ENCODE results near the gene XPR1. TPM values are rescaled to one million over a fixed set of nuclear protein-coding genes. Genes with fewer than 3 reads are reported as not detected.
"Not testable (repeated sequence)": the region's sequence is repeated elsewhere in the genome, so short reads cannot be mapped to it uniquely, and the experiment has no call there.

The XPR1 gene
- total and polyA plus RNA-seq, 8 donors, result 0.92 to 27.0 (median 4.5) TPM

DNA sequence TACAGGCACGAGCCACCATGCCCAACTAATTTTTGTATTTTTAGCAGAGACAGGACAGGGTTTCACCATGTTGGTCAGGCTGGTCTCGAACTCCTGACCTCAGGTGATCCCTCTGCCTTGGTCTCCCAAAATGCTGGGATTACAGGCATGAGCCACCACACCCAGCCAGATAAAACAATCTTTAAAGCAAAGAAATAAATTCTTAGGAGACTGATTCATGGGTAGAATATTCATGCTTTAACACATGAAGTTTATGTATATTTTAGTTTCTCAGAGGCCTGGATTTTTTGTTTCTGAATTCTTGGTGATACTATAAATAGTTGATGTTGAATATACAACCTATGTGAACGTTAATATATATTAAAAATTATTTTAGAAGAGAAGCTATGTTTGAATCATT lies 153.5 kb downstream of the XPR1 start:
- 66 to 80% (median 68%) methylated on average over 3 of the region's 3 CpGs for WGBS, 5 donors
- intact Hi-C loops (cut with DNase I; ENCODE audit: low total_unique reads), result no loop called here
- no peaks in the 10 kb centered on the region for H3K27me3 ChIP-seq

DNA sequence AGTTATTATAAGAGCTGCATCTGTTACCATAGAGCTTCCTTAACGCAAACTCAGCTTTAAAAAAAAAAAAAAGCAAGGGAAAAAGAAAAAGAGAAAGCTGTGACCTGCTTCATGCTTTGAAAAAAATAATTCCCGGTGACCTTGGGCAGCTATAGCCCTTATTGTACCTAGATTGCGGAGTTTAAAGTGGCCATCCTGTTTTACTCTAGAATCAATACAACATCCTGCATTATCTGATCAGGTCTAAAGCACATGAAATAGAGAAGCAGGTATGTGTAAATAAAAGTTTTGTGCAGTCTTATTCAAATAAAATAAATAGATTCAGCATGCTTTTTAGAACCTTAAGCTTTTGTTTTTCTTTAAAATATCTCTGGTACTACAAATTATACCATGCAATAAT lies 154.1 kb downstream of the XPR1 start:
- TF ChIP-seq EP300 (IDR thresholded peaks at IDR 0.05), result no peak
- TF ChIP-seq POLR2A (IDR thresholded peaks at IDR 0.05), result no peak
- TF ChIP-seq POLR2AphosphoS5 (IDR thresholded peaks at IDR 0.05), result no peak
- TF ChIP-seq, protein P1, sequence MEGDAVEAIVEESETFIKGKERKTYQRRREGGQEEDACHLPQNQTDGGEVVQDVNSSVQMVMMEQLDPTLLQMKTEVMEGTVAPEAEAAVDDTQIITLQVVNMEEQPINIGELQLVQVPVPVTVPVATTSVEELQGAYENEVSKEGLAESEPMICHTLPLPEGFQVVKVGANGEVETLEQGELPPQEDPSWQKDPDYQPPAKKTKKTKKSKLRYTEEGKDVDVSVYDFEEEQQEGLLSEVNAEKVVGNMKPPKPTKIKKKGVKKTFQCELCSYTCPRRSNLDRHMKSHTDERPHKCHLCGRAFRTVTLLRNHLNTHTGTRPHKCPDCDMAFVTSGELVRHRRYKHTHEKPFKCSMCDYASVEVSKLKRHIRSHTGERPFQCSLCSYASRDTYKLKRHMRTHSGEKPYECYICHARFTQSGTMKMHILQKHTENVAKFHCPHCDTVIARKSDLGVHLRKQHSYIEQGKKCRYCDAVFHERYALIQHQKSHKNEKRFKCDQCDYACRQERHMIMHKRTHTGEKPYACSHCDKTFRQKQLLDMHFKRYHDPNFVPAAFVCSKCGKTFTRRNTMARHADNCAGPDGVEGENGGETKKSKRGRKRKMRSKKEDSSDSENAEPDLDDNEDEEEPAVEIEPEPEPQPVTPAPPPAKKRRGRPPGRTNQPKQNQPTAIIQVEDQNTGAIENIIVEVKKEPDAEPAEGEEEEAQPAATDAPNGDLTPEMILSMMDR (IDR thresholded peaks at IDR 0.05), result no peak
- Histone ChIP-seq H3K4me1 (peaks cover 0 to 10% (median 6%) of the 10 kb centered on the region in 4 donors), H3K27ac (no peak overlapping the region), H3K27me3 (no peaks in the 10 kb centered on the region), H3K4me3 (no peak overlapping the region), H3K36me3 (no peaks in the 10 kb centered on the region), H3K9me3 (no peaks in the 10 kb centered on the region)
- intact Hi-C loops (cut with DNase I; ENCODE audit: low total_unique reads), result no loop called here
- WGBS, 5 donors, result 35 to 72% (median 39%) methylated on average over 3 of the region's 3 CpGs
- DNase-seq, result no peak

More for the DNA sequence above, 153.5 kb downstream of the XPR1 start:
- Histone ChIP-seq H3K9me3 (no peaks in the 10 kb centered on the region), H3K4me1 (peaks cover 0 to 10% (median 6%) of the 10 kb centered on the region in 4 donors), H3K4me3 (no peak overlapping the region), H3K27ac (no peak overlapping the region), H3K36me3 (no peaks in the 10 kb centered on the region)
- DNase-seq, result no peak
- TF ChIP-seq POLR2A (IDR thresholded peaks at IDR 0.05) (no peak), POLR2AphosphoS5 (IDR thresholded peaks at IDR 0.05) (no peak), EP300 (IDR thresholded peaks at IDR 0.05) (no peak)
- TF ChIP-seq, protein P1 (IDR thresholded peaks at IDR 0.05), result no peak

DNA sequence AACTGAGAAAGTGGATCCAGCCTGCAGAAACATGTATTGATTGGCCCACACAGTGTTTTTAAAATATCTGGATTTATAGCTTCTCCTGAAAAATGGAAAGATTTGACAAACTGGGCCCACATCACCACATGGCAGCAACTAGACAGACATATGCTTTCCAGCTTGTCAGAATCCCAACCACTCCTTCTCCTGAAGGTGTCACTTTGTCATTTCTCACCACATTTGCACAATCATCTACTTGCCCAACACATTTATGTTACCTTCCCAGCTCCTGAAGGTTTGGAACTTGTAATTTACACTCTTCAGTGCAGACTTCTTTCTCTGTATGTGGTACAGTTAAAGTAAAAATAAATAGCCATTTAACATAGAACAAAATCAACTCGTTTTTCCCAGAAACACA lies 154.8 kb downstream of the XPR1 start:
- TF ChIP-seq POLR2AphosphoS5 (IDR thresholded peaks at IDR 0.05) (no peak), POLR2A (IDR thresholded peaks at IDR 0.05) (no peak), EP300 (IDR thresholded peaks at IDR 0.05) (no peak)
- TF ChIP-seq, protein P1 (IDR thresholded peaks at IDR 0.05), result no peak
- DNase-seq, result no peak
- H3K27me3 ChIP-seq, result no peaks in the 10 kb centered on the region
- no peak overlapping the region for H3K27ac ChIP-seq
- intact Hi-C loops (cut with DNase I; ENCODE audit: low total_unique reads), result no loop called here
- H3K4me1 ChIP-seq, result peaks cover 0 to 10% (median 6%) of the 10 kb centered on the region in 4 donors
- H3K36me3 ChIP-seq, result no peaks in the 10 kb centered on the region
- 49 to 78% (median 62%) methylated on average over 1 of the region's 1 CpG for WGBS, 5 donors
- no peak overlapping the region for H3K4me3 ChIP-seq
- H3K9me3 ChIP-seq, result no peaks in the 10 kb centered on the region

DNA sequence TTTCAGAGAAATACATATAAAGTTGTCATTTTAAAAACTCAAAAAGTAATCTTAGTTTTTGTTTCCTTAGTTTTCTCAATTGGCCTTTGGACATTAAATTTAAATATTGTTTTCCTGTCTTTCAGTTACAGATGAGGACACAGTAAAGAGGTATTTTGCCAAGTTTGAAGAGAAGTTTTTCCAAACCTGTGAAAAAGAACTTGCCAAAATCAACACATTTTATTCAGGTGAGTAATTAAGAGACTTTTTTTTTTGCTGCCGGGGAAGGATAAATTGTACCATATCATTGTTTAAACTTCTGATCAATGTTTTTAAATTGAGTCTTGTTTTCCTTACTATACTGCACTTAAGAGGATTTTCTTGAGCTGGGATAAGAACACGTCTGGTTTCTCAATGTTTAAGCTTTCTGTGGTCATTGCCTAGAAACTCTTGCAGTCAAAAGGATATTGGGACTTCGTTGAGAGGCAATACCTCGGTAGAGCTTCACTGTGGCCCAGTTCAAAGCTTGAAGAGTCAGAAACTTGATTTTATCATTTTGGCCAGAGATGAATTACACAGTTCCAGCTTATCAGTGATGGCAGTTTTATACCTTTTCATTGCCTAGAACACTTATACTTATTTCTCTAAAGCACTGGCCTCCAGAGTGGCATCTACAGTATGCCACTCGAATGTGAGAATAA lies 155.9 kb downstream of the XPR1 start:
- Histone ChIP-seq H3K36me3 (no peaks in the 10 kb centered on the region), H3K4me3 (no peak overlapping the region), H3K27me3 (no peaks in the 10 kb centered on the region), H3K9me3 (no peaks in the 10 kb centered on the region), H3K4me1 (peaks cover 0 to 10% (median 6%) of the 10 kb centered on the region in 4 donors), H3K27ac (no peak overlapping the region)
- DNase-seq, result no peak
- 37 to 60% (median 43%) methylated on average over 5 of the region's 5 CpGs for WGBS, 5 donors
- intact Hi-C loops (cut with DNase I; ENCODE audit: low total_unique reads), result no loop called here
- no peak for TF ChIP-seq POLR2A (IDR thresholded peaks at IDR 0.05)
- TF ChIP-seq EP300 (IDR thresholded peaks at IDR 0.05), result no peak
- no peak for TF ChIP-seq POLR2AphosphoS5 (IDR thresholded peaks at IDR 0.05)

DNA sequence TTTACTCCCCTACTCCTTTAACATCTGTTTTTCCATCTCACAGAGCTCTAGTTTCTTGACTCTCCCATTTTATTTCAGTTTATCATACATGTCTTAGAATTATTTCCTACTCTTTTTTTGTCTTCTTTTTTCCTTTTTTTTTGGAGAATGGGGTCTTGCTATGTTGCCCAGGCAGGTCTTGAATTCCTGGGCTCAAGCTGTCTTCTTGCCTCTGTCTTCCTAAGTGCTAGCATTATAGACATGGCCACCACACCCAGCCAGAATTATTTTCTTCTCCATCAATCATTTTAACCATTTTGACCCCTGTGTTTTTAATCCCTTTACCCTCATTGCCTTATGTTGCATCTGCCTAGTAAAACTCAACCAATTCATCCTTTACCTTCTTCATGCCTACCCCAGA lies 157.6 kb downstream of the XPR1 start:
- no peaks in the 10 kb centered on the region for H3K27me3 ChIP-seq
- H3K36me3 ChIP-seq, result no peaks in the 10 kb centered on the region
- DNase-seq, result no peak
- H3K9me3 ChIP-seq, result no peaks in the 10 kb centered on the region
- H3K4me3 ChIP-seq, result no peak overlapping the region
- no peak overlapping the region for H3K27ac ChIP-seq
- TF ChIP-seq EP300 (IDR thresholded peaks at IDR 0.05) (no peak), POLR2AphosphoS5 (IDR thresholded peaks at IDR 0.05) (no peak), POLR2A (IDR thresholded peaks at IDR 0.05) (no peak)
- TF ChIP-seq, protein P1 (IDR thresholded peaks at IDR 0.05), result no peak
- H3K4me1 ChIP-seq, result peaks cover 0 to 10% (median 8%) of the 10 kb centered on the region in 4 donors
- intact Hi-C loops (cut with DNase I; ENCODE audit: low total_unique reads), result no loop called here

DNA sequence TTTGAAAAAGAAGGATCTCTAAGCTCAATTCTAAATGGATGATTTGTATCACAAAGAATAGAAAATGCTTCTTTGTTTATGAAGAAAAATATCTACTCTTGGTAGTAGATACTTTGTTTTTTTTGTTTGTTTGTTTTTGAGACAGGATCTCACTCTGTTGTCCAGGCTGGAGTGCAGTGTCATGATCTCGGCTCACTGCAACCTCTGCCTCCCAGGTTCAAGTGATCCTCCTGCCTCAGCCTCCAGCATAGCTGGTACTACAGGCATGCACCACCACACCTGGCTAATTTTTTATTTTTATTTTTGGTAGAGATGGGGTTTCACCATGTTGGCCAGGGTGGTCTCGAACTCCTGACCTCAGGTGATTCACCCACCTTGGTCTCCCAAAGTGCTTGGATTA lies 159.3 kb downstream of the XPR1 start:
- H3K27me3 ChIP-seq; H3K9me3 ChIP-seq; H3K4me3 ChIP-seq; H3K36me3 ChIP-seq; H3K27ac ChIP-seq; H3K4me1 ChIP-seq; intact Hi-C loops (cut with DNase I; ENCODE audit: low total_unique reads); DNase-seq: not testable (repeated sequence)
- WGBS, 5 donors, result 95 to 100% (median 99%) methylated on average over 2 of the region's 2 CpGs
